Stimulated activated CD8-positive, alpha-beta memory T cell treated with anti-CD3 and anti-CD28 coated beads, Interleukin-12 subunit alpha, Interleukin-12 subunit beta, amount 100 ng/mL, for 24 hours (primary cell): ENCODE data around the gene UGT1A10.
"Not testable (repeated sequence)": the region's sequence is repeated elsewhere in the genome, so short reads cannot be mapped to it uniquely, and the experiment has no call there.

Experiments used
- DNase-seq: peaks from one replicate; pipeline ENCODE4 v3.0.0-alpha.2; 2020; ENCODE audit errors: extremely low read depth

The UGT1A10 gene

DNA sequence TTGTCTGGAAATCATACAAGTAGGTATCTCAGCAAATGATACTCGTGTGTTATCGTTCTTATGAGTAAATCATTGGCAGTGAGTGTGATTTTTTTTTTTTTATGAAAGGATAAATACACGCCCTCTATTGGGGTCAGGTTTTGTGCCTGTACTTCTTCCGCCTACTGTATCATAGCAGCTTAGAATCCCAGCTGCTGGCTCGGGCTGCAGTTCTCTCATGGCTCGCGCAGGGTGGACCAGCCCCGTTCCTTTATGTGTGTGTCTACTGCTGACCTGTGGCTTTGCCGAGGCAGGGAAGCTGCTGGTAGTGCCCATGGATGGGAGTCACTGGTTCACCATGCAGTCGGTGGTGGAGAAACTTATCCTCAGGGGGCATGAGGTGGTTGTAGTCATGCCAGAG lies at the start of gene UGT1A10:
UGT1A10 (plus strand) TSS at position 143 of the 400 bp plus-strand sequence; CDS start at position 218, 75 bp downstream.
- not testable (repeated sequence) for DNase-seq

DNA sequence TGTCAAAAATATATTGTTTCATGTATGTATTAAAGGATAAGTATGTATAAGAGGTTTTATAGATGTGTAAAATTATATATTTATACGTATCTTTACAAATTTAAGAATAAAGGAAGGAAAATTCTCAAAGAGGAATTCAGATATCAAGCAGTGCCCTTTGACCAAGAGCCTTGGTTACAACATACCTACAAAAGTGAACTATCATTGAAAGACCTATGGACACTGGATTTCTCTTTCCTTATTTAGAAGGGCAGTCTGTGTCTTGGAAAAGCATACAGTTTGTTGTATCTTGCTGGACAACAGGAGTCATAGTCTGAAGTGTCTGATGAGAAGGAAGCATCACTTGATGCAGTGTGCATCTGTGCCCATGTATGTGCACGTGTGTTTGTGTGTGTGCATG lies 47.8 kb upstream of the UGT1A10 start:
- DNase-seq: no peak

DNA sequence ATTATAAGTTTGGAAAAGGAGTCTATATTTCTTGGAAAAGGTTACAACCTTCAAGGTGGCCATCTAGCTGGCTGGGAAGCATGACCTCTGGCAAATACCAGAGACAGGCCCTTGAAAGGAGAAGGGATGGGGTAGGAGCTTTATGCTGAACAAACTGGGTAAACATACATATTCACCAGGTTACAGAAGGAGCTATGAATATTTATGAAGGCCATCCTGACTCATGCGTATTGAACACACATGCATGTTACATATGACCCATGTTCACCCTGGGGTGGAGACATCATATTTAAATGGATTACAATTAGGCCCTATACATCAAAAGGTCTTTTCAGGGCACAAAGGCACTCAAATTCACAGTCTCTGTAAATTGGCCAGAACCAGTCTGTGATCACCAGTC lies 43.5 kb upstream of the UGT1A10 start:
- not testable (repeated sequence) for DNase-seq

DNA sequence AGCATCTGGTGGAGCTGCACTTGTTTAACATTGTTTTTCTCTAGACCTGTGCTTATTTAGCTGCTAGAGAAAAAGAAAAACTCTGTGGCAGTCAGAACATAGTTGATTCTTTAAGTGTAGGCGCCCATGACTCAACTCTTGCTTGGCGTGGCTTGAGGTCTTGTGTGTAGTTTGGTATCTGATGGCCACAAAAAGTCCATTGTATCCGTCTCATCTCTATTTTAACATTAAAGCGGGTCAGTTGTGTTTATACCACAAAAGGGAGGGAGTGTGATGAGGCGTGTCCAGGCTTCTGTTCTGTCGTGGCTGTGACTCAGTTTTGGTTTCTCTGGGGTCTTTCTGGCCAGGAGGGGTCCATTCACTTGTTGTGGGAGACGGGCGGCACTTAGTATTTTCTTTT lies 43.0 kb upstream of the UGT1A10 start:
- no peak for DNase-seq

DNA sequence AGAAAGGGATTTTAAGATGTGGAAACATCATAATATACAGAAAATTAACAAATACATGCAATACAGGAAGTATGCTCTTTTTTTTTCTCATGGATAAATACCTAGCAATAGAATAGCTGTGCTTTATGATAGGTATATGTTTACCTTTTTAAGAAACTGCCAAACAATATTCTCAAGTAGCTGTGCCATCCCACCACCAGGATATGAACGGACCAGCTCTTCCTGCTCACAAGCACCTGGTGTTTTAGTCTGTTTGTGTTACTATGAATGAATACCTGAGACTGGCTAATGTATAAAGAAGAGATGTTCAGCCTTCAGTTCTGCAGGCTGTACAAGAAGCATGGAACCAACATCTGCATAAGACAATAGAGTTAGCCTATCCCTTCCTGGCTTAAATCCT lies 38.7 kb upstream of the UGT1A10 start:
- DNase-seq: no peak

DNA sequence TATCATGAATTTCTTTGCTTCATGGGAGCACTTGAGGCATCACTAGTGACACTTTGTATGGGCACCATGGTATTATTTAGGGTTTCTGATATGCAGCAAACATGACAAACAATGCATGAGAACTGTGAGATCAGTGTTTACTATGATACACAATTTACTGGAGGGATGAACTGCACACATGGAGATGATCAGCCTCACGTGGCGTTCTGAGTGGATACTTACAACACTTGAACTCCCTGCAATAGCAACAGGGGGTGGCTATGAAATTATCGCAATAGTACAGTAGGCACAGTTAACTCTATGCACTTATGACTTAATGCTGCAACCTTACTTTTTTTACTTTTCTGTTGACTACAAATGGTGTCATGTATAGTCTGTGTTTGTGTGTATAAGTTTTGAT lies 37.3 kb upstream of the UGT1A10 start:
- no peak for DNase-seq

DNA sequence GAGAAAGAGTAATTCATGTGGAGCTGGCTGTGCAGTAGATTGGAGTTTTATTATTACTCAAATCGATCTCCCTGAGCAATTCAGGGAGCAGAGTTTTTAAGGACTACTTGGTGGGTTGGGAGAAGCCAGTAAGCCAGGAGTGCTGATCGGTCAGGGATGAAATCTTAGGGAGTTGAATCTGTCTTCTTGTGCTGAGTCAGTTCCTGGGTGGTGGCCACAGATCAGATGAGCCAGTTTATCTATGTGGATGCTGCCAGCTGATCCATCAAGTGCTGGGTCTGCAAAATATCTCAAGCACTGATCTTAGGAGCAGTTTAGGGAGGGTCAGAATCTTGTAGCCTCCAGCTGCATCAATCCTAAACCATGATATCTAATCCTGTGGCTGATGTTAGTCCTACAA lies 35.9 kb upstream of the UGT1A10 start:
- DNase-seq: no peak

DNA sequence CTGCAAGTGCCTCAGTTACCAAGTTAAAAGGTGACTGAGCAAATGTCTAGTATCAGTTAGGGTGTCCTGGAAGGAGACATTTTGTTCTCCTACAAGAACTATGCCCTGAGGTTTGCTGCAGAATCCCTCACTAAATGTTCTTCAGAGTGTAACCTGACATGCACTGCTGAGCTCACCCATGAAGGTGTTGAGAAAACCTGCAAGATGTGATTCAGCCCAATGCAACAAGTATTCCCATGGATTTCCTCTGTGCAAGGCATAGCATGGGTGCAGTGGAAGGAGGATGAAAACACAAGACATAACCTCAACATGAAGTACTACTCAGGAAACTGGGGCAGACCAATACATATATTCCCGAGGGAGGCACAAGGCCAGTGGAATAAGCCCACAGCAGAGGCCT lies 34.2 kb upstream of the UGT1A10 start:
- DNase-seq: no peak

DNA sequence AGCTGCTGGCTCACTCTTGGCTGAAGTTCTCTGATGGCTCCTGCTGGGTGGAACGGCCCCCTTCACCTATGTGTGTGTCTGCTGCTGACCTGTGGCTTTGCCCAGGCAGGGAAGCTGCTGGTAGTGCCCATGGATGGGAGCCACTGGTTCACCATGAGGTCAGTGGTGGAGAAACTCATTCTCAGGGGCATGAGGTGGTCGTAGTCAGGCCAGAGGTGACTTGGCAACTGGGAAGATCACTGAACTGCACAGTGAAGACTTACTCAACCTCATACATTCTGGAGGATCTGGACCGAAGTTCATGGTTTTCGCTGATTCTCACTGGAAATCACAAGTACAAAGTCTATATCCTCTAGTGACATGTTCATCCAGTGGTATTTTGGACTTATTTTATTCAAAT lies 32.7 kb upstream of the UGT1A10 start:
- DNase-seq: no peak

DNA sequence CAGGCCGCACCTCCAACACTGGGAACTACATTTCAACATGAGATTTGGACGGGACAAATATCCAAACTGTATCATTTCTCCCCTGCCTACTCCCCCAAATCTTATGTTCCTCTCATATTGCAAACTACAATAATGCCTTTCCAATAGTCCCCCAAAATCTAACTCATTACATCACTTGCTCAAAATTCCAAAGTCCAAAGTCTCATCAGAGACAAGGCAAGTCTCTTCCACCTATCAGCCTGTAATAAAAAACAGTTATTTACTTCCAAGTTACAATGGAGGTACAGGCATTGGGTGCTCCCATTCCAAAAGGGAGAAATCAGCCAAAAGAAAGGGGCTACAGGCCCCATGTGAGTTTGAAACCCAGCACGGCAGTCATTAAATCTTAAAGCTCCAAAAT lies 31.4 kb upstream of the UGT1A10 start:
- DNase-seq: no peak

DNA sequence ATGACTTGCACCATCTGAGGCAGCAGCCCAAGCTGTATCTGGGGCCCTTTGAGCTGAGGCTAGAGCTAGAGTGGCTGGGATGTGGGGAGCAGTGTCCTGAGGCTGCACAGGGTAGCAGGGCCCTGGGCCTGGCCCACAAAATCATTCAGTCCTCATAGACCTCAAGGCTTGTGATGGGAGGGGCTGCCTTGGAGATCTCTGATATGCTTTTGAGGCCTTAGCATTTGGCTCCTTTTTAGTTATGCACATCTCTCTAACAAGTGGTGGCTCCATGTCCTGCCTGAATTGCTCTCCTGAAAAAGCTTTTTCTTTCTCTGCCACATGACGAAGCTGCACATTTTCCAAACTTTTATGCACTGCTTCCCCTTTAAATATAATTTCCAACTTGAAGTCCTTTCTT lies 30.6 kb upstream of the UGT1A10 start:
- no peak for DNase-seq

DNA sequence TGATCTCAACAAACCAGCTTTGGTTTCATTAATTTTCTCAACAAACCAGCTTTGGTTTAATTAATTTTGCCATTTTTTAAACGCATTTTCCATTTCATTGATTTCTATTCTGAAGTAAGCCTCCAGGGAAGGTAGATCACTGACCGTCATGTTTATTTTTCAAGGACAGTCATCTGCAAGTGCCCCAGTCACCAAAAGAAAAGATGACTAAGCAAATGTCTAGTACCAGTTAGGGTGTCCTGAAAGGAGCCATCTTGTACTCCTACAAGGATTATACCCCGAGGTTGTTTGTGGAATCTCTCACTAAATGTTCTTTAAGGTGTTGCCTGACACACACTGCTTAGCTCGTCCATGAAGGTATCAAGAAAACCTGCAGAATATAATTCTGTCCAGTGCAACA lies 25.0 kb upstream of the UGT1A10 start:
- no peak for DNase-seq

DNA sequence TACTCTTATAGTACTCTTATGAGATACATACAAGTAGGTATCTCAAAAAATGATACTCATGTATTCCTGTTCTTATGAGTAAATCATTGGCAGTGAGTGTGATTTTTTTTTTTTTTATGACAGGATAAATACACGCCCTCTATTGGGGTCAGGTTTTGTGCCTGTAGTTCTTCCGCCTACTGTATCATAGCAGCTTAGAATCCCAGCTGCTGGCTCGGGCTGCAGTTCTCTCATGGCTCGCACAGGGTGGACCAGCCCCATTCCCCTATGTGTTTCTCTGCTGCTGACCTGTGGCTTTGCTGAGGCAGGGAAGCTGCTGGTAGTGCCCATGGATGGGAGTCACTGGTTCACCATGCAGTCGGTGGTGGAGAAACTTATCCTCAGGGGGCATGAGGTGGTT lies 18.8 kb upstream of the UGT1A10 start, which contains the start of gene UGT1A8:
UGT1A8 (plus strand) TSS at position 158 of the 400 bp plus-strand sequence; CDS start at position 233, 75 bp downstream.
- not testable (repeated sequence) for DNase-seq

DNA sequence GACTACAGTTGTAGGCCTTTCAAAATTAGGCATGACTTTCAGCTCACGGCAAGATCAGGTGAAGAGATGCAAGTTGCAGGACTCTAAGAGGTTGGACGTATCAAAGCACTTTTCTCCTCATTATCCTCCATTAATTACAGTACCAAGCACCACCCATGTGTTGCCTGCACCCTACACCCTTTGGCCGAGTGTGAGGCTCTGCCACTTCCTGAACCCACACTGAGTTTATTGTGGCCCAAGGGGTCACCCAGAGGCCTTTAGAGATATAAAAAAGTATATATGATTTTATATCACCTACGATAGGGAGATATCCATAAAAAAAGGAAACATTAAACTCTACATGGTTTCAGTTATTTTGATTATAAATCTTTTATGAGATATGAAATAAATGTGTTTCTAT lies 16.0 kb upstream of the UGT1A10 start:
- DNase-seq: no peak

DNA sequence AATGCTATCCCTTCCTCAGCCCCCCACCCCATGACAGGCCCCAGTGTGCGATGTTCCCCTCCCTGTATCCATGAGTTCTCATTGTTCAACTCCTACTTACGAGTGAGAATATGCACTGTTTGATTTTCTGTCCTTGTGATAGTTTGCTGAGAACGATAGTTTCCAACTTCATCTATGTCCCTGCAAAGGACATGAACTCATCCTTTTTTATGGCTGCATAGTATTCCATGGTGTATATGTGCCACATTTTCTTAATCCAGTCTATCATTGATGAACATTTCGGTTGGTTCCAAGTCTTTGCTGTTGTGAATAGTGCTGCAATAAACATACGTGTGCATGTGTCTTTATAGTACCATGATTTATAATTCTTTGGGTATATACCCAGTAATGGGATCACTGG lies 14.4 kb upstream of the UGT1A10 start:
- not testable (repeated sequence) for DNase-seq

DNA sequence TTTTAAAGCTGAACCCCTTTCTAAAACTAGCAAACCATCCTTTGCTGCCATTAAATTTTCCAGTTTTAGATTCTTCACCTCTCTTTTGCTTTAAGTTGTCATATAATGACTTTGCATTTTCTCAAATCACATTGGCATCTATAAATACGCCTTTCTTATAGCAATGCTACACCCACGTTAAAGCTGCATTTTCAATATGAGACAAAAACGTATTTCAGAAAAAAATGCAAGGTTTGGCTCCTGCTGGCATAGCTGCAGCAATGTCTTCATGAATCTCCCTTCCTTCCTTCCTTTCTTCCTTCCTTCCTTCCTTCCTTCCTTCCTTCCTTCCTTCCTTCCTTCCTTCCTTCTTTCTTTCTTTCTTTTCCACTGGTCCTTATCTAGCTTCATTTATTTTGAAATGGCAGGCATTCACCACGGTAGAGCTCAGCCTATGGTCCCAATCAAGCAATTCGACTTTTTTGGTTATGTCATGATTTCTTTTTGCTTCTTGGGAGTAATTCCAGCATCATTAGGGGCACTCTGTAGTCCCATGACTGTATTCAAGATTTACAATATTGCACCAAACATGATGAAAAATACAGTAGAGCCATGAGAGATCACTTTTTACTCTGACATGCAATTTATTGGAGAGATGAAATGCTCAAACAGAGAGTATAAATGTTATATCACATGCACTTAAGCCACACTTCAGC lies 8.8 kb upstream of the UGT1A10 start:
- no peak for DNase-seq

DNA sequence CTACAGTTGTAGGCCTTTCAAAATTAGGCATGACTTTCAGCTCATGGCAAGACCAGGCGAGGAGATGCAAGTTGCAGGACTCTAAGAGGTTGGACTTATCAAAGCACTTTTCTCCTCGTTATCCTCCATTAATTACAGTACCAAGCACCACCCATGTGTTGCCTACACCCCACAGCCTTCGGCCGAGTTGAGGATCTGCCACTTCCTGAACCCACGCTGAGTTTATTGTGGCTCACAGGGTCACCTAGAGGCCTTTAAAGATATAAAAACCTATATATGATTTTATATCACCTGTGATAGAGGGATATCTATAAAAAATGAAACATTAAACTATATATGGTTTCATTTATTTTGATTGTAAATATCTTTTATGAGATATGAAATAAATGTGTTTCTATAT lies 2.6 kb downstream of the UGT1A10 start:
- no peak for DNase-seq

DNA sequence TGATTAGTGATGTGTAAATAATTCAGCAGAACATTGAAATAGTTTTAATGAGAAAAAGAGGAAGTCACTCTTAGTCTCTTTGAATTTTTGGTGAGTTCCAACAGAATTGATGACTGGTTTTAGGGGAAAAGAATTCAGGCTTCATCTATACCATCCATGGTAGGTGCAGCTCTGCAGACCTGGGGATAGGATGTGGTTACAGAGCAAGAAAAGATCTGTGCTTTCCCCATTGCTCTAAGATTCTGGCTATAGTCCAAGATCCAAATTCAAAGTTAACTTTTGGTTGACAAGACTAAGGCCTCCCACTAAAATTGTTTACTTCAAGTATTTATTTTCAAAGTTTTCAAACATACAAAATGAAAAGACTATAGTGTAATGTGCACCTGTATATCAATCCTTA lies 3.6 kb downstream of the UGT1A10 start:
- no peak for DNase-seq

DNA sequence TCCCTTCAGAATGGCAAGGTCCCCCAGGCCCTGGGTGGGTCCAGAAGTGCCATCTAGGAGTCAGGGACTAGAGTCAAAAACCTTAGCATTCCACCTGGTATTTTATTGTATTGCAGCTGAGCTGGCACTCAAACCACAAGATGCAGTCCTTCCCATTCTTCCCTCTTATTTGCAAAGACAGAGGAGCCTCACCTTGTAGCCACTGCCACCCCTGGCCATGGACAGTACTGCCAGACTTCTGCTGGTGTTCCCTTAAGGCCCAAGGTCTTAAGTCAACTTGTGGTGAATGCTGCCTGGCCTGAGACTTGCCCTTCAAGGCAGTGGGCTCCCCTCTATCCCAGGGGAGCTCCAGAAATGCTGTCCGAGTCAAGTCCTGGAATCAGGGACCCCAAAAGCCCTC lies 6.9 kb downstream of the UGT1A10 start:
- no peak for DNase-seq

DNA sequence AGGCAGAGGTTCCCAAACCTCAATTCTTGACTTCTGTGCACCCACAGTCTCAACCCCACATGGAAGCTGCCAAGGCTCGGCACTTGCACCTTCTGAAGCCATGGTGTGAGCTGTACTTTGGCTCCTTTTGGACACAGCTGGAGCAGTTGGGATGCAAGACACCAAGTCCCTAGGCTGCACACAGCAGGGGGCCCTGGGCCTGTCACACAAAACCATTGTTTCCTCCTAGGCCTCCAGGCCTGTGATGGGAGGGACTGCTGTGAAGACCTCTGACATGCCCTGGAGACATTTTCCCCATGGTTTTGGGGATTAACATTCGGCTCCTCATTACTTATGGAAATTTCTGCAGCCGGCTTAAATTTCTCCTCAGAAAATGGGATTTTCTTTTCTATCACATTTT lies 9.8 kb downstream of the UGT1A10 start:
- not testable (repeated sequence) for DNase-seq

DNA sequence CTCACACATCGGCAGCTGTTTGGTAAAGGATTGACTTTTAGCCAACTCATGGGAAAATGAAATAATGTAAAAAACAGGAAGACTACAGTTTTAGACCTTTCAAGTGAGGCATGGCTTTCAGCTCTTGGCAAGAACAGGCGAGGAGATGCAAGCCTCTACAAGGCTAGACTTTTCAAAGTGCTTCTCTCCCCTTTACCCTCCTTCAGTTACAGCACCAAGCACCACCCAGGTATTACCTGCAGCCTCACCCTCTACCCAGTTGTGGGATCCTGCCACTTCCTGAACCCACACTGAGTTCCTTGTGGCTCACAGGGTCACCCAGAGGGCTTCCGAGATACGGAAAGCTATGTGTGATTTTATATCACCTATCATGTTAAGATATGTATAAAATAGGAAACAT lies 14.7 kb downstream of the UGT1A10 start:
- DNase-seq: no peak

DNA sequence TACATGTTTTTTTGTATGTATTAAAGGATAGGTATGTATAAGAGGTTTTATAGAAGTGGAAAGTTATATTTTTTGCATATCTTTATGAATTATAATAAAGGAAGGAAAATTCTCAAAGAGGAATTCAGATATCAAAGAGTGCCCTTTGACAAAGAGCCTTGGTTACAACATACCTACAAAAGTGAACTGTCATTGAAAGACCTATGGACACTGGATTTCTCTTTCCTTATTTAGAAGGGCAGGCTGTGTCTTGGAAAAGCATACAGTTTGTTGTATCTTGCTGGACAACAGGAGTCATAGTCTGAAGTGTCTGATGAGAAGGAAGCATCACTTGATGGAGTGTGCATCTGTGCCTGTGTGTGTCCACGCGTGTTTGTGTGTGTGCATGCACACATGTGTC lies 15.2 kb downstream of the UGT1A10 start:
- DNase-seq: no peak

DNA sequence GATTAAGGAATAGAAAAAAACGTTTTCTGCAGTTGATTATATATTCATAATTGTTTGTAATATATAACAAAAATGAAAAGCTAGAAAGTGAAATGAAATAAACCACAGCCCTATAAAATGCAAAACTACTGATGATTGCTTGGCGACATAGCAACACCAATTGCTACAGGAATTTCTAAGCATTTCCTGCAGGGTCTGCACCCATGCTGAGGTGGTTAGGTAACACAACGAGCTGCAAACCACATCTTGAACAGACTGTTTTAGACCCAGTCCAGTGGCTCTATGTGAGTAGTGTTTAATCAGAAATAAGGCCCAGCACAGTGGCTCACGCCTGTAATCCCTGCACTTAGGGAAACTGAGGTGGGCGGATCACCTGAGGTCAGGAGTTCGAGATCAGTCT lies 18.3 kb downstream of the UGT1A10 start:
- no peak for DNase-seq

DNA sequence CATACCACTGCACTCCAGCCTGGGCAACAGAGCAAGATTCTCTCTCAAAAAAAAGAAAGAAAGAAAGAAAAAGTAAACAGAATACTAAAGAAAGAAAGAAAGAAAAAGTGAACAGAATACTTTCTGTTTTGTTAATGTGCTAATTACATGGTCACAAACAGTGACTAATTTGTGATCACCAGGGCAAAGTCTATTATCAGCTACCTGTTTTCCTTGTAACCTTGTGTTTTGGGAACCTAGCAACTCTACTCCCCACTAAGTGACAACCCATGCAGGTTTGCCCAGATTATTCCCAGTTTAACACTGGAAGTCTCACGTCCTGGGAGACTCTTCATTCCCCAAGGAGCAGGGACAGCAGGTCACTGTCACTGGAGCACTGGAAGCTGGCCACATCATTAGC lies 18.8 kb downstream of the UGT1A10 start:
- DNase-seq: no peak
